ENCODE measurements around the gene TRIM2.
"Not testable (repeated sequence)": the region's sequence is repeated elsewhere in the genome, so short reads cannot be mapped to it uniquely, and the experiment has no call there.

TRIM2 gene

DNA sequence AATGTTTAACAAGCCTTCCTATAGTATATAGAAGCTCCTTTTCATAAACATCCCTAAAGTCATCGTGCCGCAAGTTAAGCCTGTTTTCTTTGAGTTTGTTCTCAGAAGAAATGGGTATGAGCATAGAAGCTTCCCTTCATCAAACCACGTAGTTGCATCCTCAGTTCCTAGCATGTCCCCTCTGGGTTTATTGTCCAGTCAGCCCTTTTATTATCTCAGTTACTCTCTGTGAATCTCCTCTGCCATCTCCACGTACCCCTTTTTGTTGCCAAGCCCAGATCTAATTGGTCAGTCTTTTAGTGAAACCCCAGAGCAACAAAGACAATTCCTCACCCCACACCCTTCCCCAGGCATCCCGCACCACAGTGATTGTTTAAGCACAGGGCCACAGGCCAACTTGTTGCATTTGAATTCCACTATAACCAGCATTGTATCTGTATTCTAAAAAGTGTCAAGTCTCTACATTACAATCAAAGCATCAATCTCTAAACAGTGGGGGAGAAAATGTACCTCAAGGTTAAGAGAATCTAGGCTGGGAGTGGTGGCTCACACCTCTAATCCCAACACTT is 12.4 kb upstream of the TRIM2 start:
- no peak for DNase-seq

DNA sequence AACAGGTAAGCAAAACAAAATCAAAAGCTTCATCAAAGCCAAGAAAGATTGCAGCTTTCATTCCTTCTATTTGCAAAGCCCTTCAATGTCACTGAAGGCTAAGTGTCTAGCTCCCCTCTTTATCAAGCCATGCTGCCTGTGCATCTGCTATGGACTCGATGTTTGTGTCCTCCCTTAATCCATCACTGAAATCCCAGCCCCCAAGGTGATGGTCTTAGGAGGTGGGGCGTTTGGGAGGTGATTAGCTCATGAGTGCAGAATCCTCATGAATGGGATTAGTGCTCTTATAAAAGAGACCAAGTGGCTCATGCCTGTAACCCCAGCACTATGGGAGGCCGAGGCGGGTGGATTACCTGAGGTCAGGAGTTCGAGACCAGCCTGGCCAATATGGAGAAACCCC is 6.9 kb upstream of the TRIM2 start:
- no peak for DNase-seq

DNA sequence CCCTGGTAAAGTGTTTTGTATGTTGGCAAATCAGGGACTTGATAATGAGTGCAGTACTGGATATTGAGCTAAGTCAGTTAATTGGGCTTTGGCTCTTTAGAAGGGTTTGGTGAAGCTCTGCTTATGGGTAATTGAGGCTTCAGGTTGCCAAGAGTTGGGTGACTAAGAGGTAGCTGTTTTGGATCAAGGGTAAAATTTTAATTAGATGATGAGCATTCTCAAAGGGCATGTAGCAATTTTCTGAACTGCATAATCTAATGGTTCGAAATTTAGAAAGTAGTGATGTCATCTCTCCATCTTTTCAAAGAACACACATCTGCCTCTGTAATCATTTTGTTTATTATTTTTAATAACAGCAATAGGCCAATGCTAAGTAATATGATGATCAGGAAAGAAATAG is 5.5 kb upstream of the TRIM2 start:
- no peak for DNase-seq

DNA sequence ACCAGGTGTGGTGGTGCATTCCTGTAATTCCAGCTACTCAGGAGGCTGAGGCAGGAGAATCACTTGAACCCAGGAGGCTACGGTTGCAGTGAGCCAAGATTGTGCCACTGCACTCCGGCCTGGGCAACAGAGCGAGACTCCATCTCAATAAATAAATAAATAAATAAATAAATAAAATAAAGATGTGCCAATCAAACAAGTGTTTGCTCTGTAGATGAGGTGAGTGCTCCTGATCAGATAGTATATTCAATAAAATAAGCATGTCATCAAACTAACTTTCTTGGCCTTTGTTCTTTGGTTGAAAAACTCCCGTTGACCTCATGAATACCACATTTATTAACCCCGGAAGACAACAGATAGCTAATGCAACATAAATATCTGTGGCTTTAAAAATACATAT is 497 bp upstream of the TRIM2 start:
- DNase-seq = not testable (repeated sequence)

DNA sequence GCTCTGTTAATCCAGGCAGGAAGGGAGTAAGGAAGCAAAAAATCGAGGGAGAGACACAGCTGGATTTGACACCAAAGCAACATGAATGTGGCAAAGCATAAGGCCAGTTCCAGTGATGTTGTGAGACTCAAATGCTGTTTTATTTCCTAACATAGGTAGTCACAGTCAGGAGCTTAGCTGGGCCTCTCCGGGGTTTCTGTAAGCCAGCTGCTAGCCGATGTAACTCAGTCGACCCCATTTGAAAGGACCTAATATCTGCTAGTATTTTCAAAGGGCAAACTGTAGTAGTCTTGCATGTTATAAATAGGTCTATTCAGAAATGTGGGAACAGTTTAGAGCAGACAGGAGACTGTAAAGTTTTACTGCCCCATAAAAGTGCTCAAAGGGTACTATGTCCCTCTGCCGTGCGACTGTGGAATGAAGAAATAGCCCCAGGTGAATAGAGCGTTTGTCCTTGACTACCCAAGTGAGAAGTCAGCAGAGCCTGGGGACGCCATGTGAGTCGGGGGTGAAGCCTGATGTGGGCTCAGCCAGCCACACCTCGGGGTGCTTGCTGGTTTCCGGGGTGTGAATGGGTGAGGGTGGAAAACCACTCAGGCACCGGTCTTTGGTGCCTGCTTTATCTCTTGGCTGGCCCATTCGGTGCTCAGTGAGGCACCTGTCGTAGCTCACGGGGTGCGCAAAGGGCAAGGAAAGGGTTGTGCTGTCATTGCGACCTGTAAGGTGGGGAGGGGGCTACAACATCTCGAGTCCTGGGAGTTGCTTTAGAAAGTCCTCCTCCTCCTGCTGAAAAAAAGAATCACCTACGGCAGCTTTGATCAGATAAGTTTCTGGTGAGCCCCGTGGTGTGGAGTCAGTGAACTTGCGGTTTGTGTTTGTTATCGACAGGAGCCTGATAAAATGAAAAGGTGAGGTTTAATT is 745 bp downstream of the TRIM2 start:
- no peak for DNase-seq

DNA sequence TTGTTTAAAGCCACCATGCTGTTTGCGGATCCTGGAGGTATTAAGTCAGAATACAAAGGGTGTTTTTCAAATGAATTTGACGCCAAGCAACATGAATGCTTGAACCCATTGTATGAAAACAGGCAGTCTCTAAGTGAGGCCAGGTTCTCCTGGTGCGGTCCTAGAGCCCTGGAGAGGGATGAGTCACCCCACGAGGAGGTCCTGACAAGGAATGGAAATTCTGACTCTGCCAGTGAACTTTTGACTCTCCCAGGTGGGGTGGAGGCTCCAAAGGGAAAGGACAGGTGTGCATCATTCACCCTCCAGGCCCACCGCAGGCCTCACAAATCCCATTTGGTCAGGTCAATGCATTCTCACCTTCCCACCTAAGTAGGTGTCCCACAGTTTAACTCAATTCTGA is 1.5 kb downstream of the TRIM2 start:
- DNase-seq = no peak

DNA sequence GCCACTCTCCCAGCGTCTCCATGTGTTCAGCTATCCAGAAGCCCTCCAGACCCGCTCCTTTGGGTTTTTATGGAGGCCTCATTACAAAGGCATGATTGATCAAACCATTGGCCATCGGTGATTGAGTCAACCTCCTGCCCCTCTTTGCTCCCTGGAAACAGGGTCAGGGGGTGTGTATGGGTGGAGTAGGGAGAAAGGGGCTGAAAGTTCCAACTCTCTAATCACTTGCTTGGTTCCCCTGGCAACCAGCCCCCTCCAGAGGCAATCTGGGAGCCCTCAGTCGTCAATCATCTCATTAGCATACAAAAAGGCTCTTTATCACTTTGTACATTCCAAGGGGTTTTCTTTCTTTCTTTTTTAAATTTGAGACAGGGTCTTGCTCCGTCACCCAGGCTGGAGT is 2.3 kb downstream of the TRIM2 start:
- no peak for DNase-seq

DNA sequence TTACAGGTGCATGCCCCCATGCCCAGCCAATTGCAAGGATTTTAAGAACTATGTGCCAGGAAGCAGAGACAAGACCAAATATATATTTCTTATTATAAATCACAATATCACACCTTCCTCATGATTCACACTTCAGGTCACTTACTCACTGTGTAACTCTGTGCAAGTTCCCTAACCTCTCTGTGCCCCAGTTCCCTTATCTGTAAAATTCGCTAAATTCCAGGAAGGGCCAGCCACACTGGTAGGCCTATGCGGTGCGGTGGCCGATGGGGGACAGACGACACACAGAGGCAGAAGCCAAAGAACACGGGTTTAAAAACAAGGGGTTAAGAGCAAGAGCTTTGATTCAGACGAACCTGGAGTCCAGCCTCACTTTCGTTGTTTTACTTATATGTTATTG is 2.8 kb downstream of the TRIM2 start:
- DNase-seq = no peak

DNA sequence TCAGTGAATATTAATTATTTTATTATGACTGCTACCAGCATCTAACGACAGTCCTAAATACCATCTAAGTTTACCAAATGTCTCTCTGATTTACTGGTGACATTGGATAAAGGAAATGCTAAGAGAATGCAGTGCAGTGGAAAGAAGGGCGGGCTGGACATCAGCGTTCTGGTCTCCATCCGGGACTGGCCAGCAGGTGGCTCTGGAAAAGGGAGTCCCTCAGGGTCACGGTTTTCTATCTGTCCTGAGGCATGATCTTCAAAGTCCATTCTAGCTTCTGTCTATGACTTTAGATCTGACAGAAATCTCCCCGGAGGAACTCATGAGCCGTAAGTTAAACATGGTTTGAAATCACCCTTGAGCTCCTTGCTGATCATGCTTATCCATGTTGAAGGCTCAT is 3.3 kb downstream of the TRIM2 start:
- DNase-seq = no peak

DNA sequence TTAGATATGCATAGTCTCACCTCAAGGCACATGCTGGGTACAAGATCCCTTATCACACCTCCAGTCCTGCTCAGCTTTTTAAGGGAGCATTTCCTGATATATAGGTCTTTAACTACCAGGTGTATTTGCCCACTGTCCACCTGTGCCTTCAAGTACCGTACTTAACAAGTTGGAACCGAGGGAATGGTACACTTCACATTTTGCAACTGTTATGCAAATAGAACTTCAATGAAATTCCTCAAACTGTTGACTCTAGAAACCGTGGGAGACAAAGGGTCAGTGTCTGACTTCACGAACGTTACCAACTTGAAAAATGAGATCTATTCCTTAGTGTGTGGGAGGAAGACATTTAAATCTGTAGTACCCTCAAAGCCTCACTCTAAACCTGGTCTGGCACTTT is 5.2 kb downstream of the TRIM2 start:
- DNase-seq = peak; percentile 34

DNA sequence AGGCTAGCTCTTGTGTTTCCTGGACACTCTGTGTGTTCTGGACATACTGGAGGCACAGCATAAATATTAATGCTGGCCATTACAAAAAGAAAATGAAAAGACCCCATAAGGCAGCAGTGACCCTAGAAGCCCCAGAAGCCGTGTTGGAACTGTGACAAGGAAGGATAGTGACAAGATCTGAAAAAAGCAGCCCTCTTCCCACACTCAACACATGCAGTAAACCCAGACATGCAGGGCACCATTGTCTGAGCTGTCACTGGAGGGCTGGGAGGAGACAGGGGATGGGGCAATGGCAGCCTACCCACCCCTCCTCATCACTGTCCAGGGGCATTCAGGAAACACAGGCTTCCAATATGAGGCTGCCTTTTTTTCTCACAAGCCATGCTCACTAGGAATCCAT is 6.5 kb downstream of the TRIM2 start:
- DNase-seq = no peak

DNA sequence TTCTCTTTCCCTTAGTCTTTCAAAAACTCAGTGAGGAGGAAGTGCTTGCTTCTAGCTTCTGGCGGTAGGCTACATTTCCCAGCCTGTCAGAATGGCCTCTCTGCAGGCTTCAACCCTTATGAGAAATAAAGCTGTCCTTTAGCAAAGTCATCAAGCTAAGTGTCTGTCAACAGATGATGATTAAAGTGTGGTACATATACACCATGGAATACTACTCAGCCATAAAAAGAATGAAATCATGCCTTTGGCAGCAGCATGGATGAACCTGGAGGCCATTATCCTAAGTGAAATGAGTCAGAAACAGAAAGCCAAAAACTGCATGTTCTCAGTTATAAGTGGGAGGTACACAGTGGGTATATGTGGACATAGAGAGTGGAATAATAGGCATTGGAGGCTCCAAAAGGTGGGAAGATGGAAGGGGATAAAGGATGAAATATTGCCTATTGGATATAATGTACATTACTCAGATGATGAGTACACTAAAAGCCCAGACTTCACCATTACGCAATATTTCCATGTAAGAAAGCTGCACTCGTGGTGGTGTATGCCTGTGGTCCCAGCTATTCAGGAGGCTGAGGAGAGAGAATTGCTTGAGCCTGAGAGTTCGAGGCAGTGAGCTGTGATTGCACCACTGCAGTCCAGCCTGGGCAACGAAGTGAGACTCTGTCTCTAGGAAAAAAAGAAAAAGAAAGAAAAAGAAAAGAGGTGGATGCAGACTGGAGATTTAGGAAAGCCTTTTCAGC is 7.9 kb downstream of the TRIM2 start:
- no peak for DNase-seq

DNA sequence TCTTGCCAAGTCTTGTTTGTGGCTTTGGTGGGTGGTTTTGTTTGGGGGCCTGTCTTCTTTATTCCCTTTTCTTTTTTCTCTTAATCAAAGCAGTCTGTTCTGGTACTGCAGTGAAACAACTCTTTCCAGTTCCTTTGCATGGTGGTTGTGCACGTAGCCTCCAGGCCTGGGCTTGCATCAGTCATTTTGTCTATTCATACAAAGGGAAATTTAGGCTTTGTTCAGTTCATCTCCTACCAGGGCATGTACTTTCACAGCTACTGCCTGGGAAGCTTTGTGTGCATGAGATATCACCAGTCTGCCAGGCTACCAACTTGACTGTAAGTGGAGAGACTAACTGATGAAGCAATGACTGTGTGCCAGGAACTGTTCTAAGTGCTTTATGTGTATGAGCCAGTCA is 8.5 kb downstream of the TRIM2 start:
- no peak for DNase-seq

DNA sequence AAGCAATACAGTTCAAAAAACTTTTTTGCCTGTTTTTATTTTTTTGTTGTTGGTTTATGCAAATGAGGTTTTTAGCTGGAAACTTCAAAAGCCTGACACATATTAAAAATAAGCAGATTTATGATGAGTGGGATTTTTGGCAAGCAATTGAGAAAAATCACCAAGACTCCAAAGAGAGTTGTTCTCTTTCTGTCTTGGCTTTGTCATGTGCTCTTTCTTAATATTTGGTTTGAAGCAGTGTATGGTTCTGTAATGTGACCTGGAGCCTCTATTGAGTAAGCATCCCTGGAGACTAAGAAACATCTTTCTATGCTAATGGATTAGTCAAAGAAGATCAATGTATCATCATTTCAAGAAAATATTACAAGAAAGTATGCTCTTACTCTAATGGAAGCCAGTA is 11.7 kb downstream of the TRIM2 start:
- DNase-seq = no peak

DNA sequence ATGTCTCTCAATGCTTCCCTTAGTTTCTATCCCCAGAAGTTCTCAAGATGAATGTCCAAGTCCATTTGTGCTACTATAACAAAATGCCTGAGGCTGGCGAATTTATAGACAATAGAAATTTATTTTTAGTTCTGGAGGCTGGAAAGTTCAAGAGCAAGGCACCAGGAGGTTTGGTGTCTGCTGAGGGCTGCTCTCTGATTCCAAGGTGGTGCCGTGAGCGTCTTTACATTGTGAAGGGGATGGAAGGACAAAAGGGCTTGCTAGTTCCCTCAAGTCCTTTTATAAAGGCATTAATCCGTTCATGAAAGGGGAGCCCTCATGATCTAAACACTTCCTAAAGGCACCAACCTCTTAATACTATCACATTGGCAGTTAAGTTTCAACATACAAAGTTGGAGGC is 12.3 kb downstream of the TRIM2 start:
- DNase-seq = no peak

DNA sequence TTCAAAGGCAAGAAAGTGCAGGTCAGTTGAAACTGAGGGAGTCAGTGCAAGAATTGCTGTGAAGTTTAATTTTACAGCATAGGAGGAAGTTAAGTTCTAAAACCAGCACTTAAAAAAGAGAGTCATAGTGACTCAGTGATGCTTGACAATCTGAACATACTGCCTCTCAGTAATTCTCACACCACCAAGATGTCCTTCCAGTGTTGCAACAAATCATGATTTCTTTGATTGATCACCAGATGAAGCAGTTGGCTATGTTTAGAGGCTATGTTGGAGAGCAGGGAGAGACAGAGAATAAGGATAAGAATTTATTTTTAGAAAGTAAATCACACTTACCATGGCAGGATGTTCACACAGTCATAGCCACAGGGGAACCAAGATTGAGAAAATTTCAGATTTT is 13.2 kb downstream of the TRIM2 start:
- no peak for DNase-seq

DNA sequence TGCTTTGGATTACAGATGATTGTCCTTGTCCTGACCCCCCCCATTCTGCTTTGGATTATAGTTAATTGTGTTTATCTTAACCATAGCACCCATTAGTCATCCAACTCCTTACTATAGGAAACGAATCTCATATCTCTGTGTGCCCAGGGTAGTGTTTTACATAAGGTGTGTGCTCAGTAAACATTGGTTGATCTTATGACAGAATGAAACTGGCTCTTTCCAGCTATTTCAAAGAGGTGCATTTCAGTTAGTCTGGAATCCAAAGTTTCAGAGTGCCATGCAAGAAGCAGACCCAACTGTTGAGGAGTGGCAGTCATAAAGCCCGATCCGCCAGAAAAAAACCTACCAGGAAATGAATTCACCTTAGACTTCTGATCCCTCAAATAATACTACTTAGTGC is 14.7 kb downstream of the TRIM2 start:
- DNase-seq = no peak

DNA sequence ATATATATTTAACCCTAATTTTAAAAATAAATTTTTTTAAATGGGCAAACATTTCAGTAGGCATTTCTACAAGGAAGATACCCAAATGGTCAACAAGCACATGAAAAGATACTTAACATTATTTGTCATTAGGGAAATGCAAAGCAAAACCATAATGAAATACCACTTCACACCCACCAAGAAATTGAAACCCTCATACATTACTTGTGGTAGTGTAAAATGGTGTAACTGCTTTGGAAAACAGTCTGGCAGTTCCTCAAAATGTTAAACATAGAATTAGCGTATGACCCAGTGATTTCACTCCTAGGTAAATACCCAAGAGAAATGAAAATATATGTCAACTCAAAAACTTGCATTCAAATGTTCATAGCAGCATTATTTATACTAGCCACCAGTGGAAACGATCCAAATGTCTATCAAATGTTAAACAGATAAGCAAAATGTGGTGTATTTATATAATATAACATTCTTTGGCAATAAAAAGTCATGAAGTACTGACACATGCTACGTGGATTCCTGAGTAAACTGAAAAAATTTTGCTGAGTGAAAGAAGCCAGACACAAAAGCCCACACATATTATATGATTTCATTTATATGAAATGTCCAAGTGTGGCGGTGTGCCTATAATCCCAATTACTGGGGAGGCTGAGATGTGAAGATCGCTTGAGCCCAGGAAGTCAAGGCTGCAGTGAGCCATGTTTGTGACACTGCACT is 16.6 kb downstream of the TRIM2 start:
- DNase-seq = no peak

DNA sequence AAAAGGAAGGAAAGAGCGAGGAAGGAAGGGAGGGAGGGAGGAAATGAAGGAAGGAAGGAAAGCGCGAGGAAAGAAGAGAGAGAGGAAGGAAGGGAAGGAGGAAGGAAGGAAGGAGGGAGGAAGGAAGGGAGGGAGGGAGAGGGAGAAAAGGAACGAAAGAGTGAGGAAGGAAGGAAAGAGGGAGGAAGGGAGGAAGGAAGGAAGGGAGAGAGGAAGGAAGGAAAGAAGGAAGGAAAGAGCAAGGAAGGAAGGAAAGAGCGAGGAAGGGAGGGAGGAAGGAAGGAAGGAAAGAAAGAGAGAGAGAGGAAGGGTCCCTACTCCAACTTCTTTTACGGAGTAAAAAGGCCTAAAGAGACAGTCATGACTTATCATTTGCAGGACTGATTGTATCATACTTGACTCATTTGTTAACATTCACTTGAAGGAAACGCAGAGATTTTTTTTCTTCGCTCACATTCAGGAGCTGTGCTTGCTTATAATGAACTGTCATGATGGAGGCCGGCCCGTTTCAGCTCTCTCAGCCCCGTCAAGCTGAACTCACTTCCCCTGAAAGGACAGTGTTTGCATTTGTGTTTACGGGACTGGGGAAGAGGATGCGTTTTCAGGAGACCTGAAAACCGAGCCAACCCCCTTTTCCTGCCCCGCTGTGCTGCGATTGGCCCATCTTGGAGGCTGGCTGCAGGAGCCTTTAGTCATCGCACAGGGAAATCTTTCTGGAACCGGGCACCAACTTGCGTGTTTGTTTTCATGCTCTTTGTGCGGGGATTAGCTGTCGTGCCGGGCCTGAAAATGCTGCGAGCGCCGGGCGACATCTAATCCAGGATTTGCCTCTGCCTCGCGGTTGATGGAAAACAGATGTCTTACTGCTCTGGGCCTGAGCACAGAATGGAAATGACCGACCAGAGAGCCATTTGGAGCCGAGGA is 17.8 kb downstream of the TRIM2 start:
- DNase-seq = no peak

DNA sequence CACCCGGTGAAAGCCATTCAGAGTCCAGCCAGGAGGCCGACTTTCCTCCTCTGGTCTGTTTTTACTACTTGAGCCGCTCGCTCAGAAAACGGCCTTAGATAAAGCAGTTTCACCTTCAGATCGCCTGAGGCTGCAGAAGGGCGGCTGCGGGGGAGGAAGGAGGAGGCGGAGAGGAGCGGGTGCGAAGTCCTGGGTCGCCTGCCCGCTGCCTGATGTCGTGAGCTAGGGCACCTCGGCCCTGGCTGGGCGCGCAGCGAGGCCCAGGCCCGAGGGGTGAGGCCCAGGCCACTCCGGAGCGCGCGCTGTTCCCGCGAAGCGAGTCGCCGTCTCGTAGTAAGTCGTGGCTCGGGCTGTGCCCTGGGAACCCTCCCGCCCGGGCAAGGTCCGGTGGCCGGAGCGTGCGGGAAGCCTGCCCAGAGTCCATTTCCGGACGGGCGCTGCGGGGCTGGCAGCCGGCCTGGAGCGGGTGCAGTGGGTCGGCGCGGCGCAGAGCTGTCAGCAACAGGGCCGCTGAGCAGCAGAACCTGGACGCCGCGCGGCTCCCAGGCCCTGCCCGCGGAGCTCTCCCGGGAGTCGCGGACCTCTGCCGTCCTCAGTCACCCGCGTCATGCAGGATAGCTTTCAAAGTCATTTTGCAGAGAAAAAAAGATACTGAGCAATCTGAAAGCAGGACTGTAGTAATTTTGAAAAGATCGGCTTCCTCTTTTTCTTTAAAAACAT is 18.6 kb downstream of the TRIM2 start:
- no peak for DNase-seq

DNA sequence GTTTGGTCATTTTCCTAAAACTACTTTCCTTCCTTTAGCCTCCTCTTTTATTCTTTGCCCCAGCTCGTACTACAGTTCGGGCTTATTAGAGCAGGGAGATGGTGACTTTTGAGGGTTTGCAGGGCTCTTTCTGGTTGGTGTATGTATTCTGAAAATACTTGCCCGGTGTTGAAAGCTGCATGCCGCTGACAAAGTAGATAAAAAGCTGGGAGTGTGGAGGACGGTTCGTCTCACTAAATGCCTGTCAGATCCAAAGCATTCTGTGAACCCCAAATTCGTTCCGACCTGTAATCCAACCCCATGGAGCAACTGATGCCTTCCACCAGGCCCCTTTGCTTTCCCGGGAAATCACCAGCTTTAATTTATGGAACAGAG is 19.2 kb downstream of the TRIM2 start:
- no peak for DNase-seq

DNA sequence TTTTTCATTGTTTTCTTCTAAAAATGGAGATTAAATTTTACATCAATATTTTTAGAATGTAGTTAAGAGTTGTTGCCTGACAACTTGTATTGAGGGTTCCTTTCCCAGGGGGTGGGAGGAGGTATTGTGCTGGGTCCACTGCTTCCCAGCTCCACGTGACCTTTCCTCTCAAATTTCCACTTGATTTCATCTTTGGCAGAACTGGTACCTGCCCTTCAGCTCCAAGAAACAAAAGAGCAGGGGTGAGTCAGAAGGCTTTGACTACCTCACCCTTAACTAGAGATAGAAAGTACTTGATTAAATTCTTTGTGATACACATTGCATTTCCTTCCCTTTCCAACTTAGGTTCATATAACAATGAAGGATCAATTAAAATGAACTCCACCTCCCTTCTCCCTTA is 19.7 kb downstream of the TRIM2 start:
- DNase-seq = no peak

Measured in NCI-H187 treated with DMSO at 0.1 percent for 48 hours (cell line).